GM18868 (cell line): ENCODE measurements around the gene AP2A1.

Source experiments
- ATAC-seq: cut with Tn5 transposase; IDR thresholded peaks from one replicate; pipeline ENCODE4 v1.9.1; 2021; ENCODE audit warnings: mild to moderate bottlenecking, moderate library complexity; ENCODE audit not compliant: unreplicated experiment

Gene AP2A1

DNA sequence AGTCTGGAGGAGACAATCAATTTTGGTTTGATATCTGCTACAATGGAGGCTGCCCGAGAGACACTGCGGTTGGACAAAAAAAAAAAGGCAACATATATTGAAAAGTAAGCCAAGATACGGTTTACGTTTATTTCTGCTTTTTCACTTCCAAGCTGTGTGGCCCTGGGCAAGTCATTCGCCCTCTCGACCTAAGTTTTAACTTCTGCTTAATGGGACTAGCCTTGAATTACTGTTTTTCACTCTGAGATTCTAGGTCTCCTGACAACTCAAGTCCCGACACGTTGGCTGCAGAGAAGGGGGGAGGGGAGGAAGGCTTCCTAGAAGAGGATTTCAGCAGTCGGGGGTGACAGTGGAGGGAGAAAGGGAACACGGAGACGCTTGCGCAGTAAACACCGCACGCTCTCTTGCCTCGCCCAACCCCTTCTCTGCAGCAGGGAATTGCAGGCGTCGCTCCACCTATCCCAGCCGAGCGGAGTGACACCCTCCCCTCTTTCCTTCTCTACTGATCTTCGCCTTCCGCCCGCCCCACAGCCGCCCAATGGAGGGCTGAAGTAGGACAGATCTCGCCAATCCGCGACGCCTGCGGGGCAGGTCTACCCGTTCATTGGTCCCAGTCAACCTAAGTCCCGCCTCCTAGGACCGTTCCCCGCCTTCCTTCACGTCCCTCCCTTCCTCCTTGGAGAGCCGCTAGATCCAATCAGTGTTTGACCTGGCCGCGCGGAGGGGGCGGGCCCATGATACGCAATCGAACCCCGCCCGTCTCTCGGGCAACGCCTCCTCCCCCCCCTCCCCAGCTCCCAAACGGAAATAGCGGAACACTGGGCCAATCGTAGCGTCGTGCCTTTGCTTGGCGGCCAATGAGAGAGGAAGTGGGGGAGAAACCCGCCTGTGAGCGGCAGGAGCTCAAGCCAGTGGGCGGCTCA, 533 bp upstream of the AP2A1 start:
- ATAC-seq, result peak; percentile 89

DNA sequence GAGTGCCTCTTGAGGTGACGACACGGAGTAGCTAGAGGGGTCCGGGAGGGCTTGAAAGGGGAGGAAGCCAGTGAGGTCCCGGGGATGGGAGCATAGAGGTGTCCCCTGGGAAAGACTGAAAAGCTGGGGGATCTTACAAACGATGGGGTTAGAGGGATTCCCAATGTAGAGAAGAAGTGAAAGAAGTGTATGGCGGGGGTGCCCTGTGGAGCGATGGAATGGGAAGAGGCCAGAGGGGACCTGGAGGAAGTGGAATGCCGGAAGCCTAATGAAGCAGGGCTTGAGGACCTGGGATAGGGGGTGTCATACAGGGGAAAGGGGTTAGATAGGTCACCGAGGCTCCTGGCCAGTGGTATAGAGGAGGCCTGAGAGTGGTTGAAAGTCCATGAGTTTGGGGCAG, 580 bp downstream of the AP2A1 start:
- ATAC-seq, result no peak

GRCh38 chr19:49767967-49768581, 1.3 kb downstream of the AP2A1 start:
- no peak for ATAC-seq

DNA sequence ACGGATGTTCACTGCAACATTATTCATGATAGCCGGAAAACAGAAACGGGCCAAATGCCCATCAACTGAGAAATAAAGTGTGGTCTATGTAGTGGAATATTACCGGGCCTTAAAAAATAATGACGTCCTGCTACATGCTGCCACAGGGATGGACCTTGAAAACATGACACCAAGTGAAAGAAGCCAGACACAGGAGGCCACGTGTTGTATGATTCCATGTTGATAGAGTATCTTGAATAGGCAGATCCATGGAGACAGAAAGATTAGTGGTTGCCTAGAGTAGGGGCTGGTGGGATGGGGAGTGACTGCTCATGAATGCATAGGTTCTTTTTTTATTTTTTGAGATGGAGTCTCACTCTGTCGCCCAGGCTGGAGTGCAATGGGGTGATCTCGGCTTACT, 3.7 kb downstream of the AP2A1 start:
- ATAC-seq, result no peak

DNA sequence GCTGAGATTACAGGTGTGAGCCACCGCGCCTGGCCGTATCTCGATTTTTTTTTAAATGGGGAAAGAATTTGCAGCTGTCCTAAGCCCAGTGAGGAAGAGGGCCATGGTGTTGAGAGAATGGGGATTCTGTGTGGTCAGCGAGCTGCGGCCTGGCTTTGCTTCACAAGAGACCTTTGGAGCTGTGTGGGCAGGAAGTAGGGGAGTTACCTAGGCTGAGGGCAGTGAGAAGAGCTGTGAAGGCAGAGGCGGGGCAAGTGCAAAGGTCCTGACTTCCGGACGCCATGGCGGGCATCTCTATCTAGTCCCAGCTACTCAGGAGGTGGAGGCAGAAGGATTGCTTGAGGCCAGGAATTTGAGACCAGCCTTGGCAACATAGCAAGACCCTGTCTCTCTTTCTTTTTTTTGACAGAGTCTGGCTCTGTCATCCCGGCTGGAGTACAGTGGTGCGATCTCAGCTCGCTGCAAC, 4.9 kb downstream of the AP2A1 start:
- no peak for ATAC-seq

DNA sequence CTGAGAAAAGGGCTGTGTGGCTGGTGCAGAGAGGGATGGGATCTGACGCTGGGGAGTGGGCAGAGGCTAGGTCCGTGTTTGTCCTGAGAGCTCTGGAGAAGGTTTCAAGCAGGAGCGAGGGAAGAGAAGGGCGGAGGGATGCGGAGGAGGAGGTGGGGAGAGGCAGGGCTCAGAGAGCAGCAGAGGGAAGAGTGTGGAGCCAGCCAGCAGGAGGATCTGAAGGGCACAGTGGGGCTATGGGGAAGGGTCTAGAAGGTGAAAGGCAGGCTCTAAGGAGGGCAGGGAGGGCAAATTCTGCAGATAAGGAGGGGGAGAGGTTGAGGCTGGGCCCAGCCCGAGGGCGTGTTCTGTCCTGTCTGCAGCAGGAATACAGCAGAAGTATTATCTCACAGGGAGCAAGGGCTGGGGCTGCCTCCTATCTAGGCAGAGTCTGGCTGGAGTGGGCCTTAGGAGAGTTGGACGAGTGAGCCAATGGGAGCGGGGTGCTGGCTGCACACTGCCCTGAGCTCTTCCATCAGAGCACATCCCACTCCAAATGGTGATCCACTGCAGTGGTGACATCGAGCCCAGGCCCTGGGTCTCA, 6.1 kb downstream of the AP2A1 start:
- ATAC-seq, result no peak

GRCh38 chr19:49773663-49774350, 7.0 kb downstream of the AP2A1 start:
- no peak for ATAC-seq

GRCh38 chr19:49774969-49775368, 8.2 kb downstream of the AP2A1 start:
- ATAC-seq, result no peak

- no peak for ATAC-seq
Observed at GRCh38 chr19:49775742-49776370, 9.1 kb downstream of the AP2A1 start.

DNA sequence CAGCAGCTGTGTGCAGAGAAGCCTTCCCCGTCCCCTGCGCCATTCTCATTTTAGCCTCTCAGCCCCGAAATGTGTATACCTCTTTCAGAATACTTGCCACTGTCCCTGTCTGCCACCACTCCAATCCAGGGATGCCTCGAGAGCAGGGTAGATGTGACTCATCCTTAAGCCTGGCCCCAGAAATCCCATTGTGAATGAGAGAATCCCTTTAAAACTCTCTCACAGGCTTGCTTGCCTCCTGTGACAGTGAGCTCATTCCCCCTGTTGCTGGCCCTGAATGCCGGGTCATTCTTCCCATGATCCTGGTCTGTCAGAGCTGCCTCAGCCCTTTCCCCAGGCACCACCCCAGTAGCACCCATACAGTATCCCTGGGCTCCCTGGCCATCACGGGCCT, 9.6 kb downstream of the AP2A1 start:
- ATAC-seq, result no peak

- no peak for ATAC-seq
Observed at GRCh38 chr19:49779731-49780555, 13.1 kb downstream of the AP2A1 start.

GRCh38 chr19:49780861-49781260, 14.1 kb downstream of the AP2A1 start:
- ATAC-seq, result no peak

GRCh38 chr19:49781394-49781793, 14.6 kb downstream of the AP2A1 start:
- no peak for ATAC-seq

- ATAC-seq, result no peak
Observed at GRCh38 chr19:49782515-49782914, 15.7 kb downstream of the AP2A1 start.

DNA sequence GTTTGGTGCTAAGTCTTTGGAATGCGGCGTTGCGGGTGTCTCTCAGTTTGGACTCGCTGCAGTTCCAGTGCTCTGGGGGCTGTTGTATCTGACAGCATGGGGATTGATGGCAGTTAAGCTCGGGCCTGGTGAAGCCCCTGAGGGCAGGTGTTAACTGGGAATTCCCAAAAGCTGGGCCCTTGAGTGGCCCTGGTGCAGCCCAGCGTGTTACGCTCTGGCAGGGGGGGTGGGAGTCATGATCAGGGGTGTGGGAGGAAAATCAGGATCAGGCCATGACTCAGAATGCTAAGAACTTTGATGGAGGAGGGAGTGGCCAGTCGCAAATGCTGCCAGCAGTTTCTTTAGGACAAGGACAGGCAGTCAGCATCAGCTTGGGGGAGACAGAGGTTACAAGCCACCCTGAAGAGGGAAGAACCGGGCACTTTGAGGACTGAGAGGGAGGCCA, 19.6 kb downstream of the AP2A1 start:
- ATAC-seq, result no peak

- ATAC-seq, result no peak
Observed at GRCh38 chr19:49787746-49788145, 20.9 kb downstream of the AP2A1 start.

- ATAC-seq, result no peak
Observed at GRCh38 chr19:49788857-49789256, 22.1 kb downstream of the AP2A1 start.

GRCh38 chr19:49790866-49791265, 24.1 kb downstream of the AP2A1 start:
- ATAC-seq, result no peak

DNA sequence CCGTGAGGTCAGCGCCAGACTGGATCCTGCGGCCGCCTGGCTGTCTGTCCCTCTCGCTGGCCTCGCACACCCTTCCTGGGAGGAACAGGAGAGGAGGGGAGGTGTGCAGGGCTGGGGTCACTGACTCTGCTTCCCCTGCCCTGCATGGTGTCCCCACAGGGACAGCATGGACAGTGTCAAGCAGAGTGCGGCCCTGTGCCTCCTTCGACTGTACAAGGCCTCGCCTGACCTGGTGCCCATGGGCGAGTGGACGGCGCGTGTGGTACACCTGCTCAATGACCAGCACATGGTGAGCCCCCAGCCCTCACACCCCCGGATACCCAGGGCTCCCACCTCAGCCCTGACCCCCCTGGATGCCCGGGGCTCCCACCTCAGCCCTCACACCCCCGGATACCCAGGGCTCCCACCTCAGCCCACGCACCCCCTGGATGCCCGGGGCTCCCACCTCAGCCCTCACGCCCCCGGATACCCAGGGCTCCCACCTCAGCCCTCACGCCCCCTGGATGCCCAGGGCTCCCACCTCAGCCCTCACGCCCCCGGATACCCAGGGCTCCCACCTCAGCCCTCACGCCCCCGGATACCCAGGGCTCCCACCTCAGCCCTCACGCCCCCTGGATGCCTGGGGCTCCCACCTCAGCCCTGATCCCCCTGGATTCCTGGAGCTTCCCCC, 25.1 kb downstream of the AP2A1 start:
- ATAC-seq, result no peak
